HepG2 (cell line): ENCODE data around the gene IFIT1. TPM values are rescaled to one million over a fixed set of nuclear protein-coding genes. Genes with fewer than 3 reads are reported as not detected.

Experiments used
- AFF4 ChIP-seq: sonication (generic); formaldehyde crosslinking; IDR thresholded peaks from 2 replicates; pipeline ENCODE4 v1.4.0; 2020; ENCODE audit warnings: missing genetic modification reagents
- FOSL2 ChIP-seq: sonication (generic); formaldehyde crosslinking; IDR thresholded peaks from 2 replicates; pipeline ENCODE4 v1.4.0; 2020; ENCODE audit warnings: missing genetic modification reagents
- GTF2F1 ChIP-seq: fragments of 150-350 bp; IDR thresholded peaks from 2 replicates; pipeline ENCODE4 v1.6.1; 2014; ENCODE audit warnings: low read length
- MIXL1 ChIP-seq: IDR thresholded peaks from 2 replicates; pipeline ENCODE4 v1.6.1; 2016
- MTF2 ChIP-seq: sonication (generic); formaldehyde crosslinking; IDR thresholded peaks from 2 replicates; pipeline ENCODE4 v1.5.0; 2020; ENCODE audit warnings: missing genetic modification reagents, borderline replicate concordance
- PHF20 ChIP-seq: sonication (generic); formaldehyde crosslinking; IDR thresholded peaks from 2 replicates; pipeline ENCODE4 v1.5.0; 2020; ENCODE audit warnings: mild to moderate bottlenecking, missing genetic modification reagents
- RERE ChIP-seq: IDR thresholded peaks from 2 replicates; pipeline ENCODE4 v1.6.1; 2016; ENCODE audit warnings: low read depth, missing genetic modification reagents, missing compliant biosample characterization
- SMAD1 ChIP-seq: sonication (generic); formaldehyde crosslinking; IDR thresholded peaks from 2 replicates; pipeline ENCODE4 v1.4.0; 2020; ENCODE audit warnings: missing genetic modification reagents, low read depth, mild to moderate bottlenecking, borderline replicate concordance
- SRSF1 ChIP-seq: fragments of 200-400 bp; formaldehyde crosslinking; optimal IDR thresholded peaks from 2 replicates; pipeline ENCODE3; 2017; ENCODE audit warnings: mild to moderate bottlenecking, low read depth, low read length, moderate library complexity
- THAP11 ChIP-seq: IDR thresholded peaks from 2 replicates; pipeline ENCODE4 v1.6.1; 2016; ENCODE audit warnings: missing biosample characterization, missing genetic modification reagents
- ZNF407 ChIP-seq: sonication (generic); formaldehyde crosslinking; IDR thresholded peaks from one replicate; pipeline ENCODE4 v1.5.1; 2020; ENCODE audit warnings: mild to moderate bottlenecking, missing genetic modification reagents; ENCODE audit errors: not compliant biosample characterization
- ZNF570 ChIP-seq: sonication (generic); formaldehyde crosslinking; IDR thresholded peaks from 2 replicates; pipeline ENCODE4 v1.4.0; 2020; ENCODE audit warnings: mild to moderate bottlenecking, missing genetic modification reagents, borderline replicate concordance
- ZNF788 ChIP-seq: sonication (generic); formaldehyde crosslinking; IDR thresholded peaks from 2 replicates; pipeline ENCODE4 v1.5.0; 2020; ENCODE audit warnings: mild to moderate bottlenecking, missing genetic modification reagents, borderline replicate concordance
- polyA plus RNA-seq, 8 experiments: library from polyadenylated mRNA; depleted of rRNA in 3 of 8; stranded (reverse) in 7 of 8; unstranded in 1 of 8; fragments of >200 nt; fragmentation: Illumina TruSeq in 4 of 8; extraction: Trizol in 4 of 8; gene quantifications; 2 replicates each; pipeline versions ENCODE4 v1.2.1 to v1.2.3, GENCODE V29; 2011 to 2016; ENCODE audit warnings: low read depth in 4 of 8, missing spikeins in 1 of 8, mixed read lengths in 1 of 8; ENCODE audit not compliant: insufficient read depth in 1 of 8
- total RNA-seq, 5 experiments: library from RNA; depleted of rRNA; stranded (reverse); fragments of >200 nt; fragmentation: Illumina TruSeq; extraction: Trizol; gene quantifications; 2 replicates each; pipeline ENCODE4 v1.2.3, GENCODE V29; 2016; ENCODE audit warnings: low read depth in 1 of 5

The IFIT1 gene
- total and polyA plus RNA-seq, 2 of the 13 experiments (the other 11 are each of a cell fraction or from before 2014, with no cell fraction given) = 1.5 to 5.5 TPM

DNA sequence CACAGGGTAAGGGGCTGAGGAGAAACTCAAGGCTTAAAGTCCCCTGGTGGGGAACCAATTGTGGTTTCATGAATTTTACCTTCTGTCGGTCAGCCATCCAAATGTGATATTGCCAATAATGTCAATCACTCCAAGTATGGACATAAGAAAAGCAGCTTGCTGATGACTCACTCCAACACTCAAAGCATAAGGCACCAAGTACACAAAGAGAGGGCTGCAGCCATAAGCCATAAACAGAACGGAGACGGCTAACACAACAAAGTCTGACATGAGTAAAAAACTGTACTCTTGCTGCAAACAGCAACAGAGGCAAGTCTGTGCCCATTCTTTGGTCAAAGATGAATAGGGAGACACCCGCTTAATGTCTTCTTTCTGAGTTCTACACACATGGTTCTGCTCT, 46.1 kb downstream of the IFIT1 start (continued):
- TF ChIP-seq AFF4 = no peak
- no peak for TF ChIP-seq ZNF407
- TF ChIP-seq PHF20 (CRISPR knock-in tag) = no peak
- no peak for TF ChIP-seq RERE (CRISPR knock-in tag)
- no peak for TF ChIP-seq ZNF570
- TF ChIP-seq THAP11 (CRISPR knock-in tag) = no peak
- no peak for TF ChIP-seq MIXL1 (CRISPR knock-in tag)
- TF ChIP-seq GTF2F1 = no peak
- TF ChIP-seq MTF2 (CRISPR knock-in tag) = no peak
- no peak for TF ChIP-seq FOSL2 (CRISPR knock-in tag)
- no peak for TF ChIP-seq SRSF1
- TF ChIP-seq SMAD1 (CRISPR knock-in tag) = no peak
- no peak for TF ChIP-seq ZNF788
